ENCODE results near the gene PIM3. TPM values are rescaled to one million over a fixed set of nuclear protein-coding genes. Genes with fewer than 3 reads are reported as not detected.

The PIM3 gene
- total RNA-seq, 5 donors from 2014 or later (not counting 1 experiment from before 2014, with no cell fraction given) = 61.5 to 167 (median 65.0) TPM

DNA sequence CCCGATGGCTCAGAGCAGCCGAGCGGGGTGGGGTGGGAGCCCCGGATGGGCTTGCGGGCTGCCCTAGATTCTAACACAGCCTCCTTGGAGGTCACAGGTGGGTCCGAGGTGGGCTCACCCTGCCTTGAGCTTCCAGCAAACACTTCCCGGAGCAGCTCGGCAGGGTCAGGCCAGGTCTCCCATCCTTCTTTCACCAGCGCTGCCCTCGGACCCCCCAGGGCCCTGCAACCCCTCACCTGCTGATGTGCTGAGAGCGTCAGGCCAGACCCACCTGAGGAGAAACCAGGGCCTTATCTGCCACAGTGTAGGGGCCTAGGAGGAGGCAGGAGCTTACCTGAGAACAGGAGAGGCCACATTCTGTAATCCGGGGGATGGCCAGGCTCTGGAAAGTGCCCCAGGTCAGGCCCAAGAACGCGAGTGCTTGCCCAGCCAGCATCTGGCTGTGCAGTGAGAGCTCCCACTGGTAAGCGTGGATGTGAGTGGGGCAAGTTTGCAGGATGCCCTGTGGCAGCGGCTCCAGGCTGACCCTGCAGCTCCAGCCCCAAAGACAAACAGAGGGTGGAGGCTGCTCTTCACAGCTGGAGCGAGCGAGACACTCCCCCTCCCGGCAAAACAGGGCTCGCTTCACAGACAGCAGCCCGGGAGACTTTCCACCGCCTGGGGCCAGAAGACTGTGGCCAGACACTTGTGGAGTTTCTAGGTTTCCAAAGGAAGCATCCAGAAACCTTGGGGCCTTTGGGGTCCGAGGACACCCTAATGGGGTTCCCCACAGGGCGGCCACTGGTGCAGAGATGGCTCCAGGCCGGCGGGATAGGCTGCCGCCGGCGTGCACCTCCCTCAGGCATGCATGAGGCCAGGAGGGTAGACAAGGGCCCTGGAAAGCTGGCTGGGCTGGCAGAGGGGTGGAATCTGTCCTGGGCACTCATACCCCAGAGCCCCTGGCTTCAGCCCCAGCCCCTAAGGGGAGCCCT lies 51.9 kb downstream of the PIM3 start, which contains the start of gene IL17REL:
TSS of gene IL17REL (minus strand) at position 555 of the 971 bp plus-strand sequence. CDS start at position 436, 119 bp downstream.
- POLR2A ChIA-PET = no interaction called here

More for the DNA sequence above, 51.9 kb downstream of the PIM3 start, which contains the start of gene IL17REL:
- peak within 1 kb of the TSS; percentile 46 to 69 (median 49) for H3K4me3 Mint-ChIP-seq
- no peak for ATAC-seq (replicated peaks in 1 of 4)
- Histone ChIP-seq H3K4me1 (ENCODE audit: control insufficient read depth in 1 of 2, extremely low read depth in 1 of 2, insufficient read depth in 2 of 2, low read length in 2 of 2) (peaks cover 2 to 63% of the 10 kb centered on the region in 2 experiments), H3K27ac (ENCODE audit: low read length) (peak within 1 kb of the TSS; percentile 41), H3K9me3 (no peaks in the 10 kb centered on the region), H3K27me3 (replicated peaks in 1 of 2; ENCODE audit: control insufficient read depth in 2 of 2, extremely low read depth in 1 of 2, insufficient read depth in 2 of 2, low read length in 1 of 2) (peaks cover 0 to 78% of the 10 kb centered on the region in 2 experiments), H3K4me3 (ENCODE audit: control insufficient read depth in 1 of 2, extremely low read depth in 1 of 2, low read length in 1 of 2) (no peak within 1 kb of the TSS), H3K36me3 (ENCODE audit: control insufficient read depth in 2 of 2, extremely low read depth in 1 of 2, insufficient read depth in 1 of 2, low read length in 1 of 2) (no peaks in the 10 kb centered on the region)
- CTCF ChIA-PET = no interaction called here
- peak within 1 kb of the TSS in 1 of 2 donors; percentile 76 for H3K27ac Mint-ChIP-seq
- H3K4me1 Mint-ChIP-seq = peaks cover 12 to 28% (median 19%) of the 10 kb centered on the region in 3 donors
- peaks cover 11 to 30% of the 10 kb centered on the region in 2 donors for H3K27me3 Mint-ChIP-seq
- WGBS (ENCODE audit: insufficient coverage) = 94% methylated on average over 20 of the region's 29 CpGs
- DNase-seq = no peak
- H3K36me3 Mint-ChIP-seq = no peaks in the 10 kb centered on the region
- H3K9me3 Mint-ChIP-seq = no peaks in the 10 kb centered on the region

Other genes starting within 250 kb of the PIM3 start
- gene BRD1, start 132.9 kb upstream of the PIM3 start, total RNA-seq = 100 to 1,000 TPM in 2 of 5 donors, 10 to 100 TPM in 3; 86.4 to 140 (median 92.9) TPM
- gene ZBED4, start 106.9 kb upstream of the PIM3 start, total RNA-seq = 10 to 100 TPM; 16.7 to 19.5 (median 18.3) TPM
- 10 to 100 TPM; 15.7 to 22.1 (median 15.9) TPM for gene ALG12, start 42.3 kb upstream of the PIM3 start, total RNA-seq
- 10 to 100 TPM; 28.2 to 42.7 (median 39.6) TPM for gene CRELD2, start 42.1 kb upstream of the PIM3 start, total RNA-seq
- gene IL17REL, start 52.0 kb downstream of the PIM3 start, total RNA-seq = under 1 TPM in 1 of 5 donors, not detected in 4; 0.10 TPM
- not detected for gene TTLL8, start 97.5 kb downstream of the PIM3 start, total RNA-seq
- gene MLC1, start 124.7 kb downstream of the PIM3 start, total RNA-seq = 1 to 10 TPM in 4 of 5 donors, under 1 TPM in 1; 0.92 to 2.1 (median 1.1) TPM
- gene MOV10L1, start 129.2 kb downstream of the PIM3 start, total RNA-seq = under 1 TPM in 1 of 5 donors, not detected in 4; 0.44 TPM
- gene PANX2, start 210.0 kb downstream of the PIM3 start, total RNA-seq = under 1 TPM in 3 of 5 donors, not detected in 2; 0.16 to 0.32 (median 0.26) TPM
- gene TRABD, start 225.1 kb downstream of the PIM3 start, total RNA-seq = 100 to 1,000 TPM; 116 to 213 (median 175) TPM
- 10 to 100 TPM; 28.9 to 51.0 (median 46.1) TPM for gene SELENOO, start 240.2 kb downstream of the PIM3 start, total RNA-seq

Data from T-cell (primary cell).